NCI-H446 (cell line): ENCODE data around the gene AURKA.
"Not testable (repeated sequence)": the region's sequence is repeated elsewhere in the genome, so short reads cannot be mapped to it uniquely, and the experiment has no call there.

Experiments used
- DNase-seq, 2 experiments: peaks; one replicate each; lab custom pipeline; 2025; lab: John Stamatoyannopoulos, UW

AURKA gene

GRCh38 chr20:56391596-56392131 is 351 bp downstream of the AURKA start:
- no peak for DNase-seq

- DNase-seq = no peak
Measured at GRCh38 chr20:56391037-56391436, 978 bp downstream of the AURKA start.

GRCh38 chr20:56390396-56390795 is 1.6 kb downstream of the AURKA start:
- not testable (repeated sequence) for DNase-seq

GRCh38 chr20:56389807-56390206 is 2.2 kb downstream of the AURKA start:
- DNase-seq = no peak

DNA sequence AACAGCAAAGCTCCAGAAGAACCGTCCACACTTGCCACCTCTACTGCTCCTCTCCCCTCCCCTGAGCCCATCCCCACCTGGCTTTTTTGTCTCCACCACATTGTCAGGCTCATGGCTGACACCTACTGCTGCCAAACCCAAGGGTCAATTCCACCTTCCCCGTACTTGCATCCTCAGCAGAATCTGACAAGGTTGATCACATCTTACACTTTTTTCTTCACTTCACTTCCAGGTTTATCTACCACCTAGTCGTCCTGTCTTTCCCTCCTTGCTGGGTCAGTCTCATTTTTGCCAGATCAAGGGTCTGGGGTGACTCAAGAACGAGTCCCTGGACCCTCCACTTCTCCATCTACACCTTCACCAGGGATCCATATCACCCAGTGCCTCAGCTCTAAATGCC is 3.1 kb downstream of the AURKA start:
- DNase-seq = no peak

- DNase-seq = no peak
Measured at GRCh38 chr20:56386219-56386618, 5.8 kb downstream of the AURKA start.

GRCh38 chr20:56385130-56385529 is 6.9 kb downstream of the AURKA start:
- DNase-seq = no peak

DNA sequence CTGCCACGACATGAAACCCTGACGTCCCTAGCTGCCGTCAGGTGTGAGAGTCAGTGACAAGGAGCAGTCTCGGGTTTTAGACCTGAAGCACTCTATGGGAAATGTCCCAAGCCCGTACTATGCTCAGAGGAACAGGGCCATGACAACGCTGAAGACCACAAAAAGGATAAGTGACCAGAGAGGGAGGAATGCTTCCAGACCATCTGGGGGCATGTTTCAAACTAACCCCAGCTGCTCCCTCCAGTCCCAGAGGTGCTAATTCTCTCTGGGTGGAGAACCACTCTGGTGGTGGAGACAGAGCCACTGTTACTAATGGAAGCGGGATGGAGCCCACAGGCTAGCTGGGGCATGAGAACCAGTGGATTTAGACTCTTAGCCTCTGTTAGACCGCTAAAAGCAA is 8.7 kb downstream of the AURKA start:
- no peak for DNase-seq

- no peak for DNase-seq
Measured at GRCh38 chr20:56382696-56383095, 9.3 kb downstream of the AURKA start.

DNA sequence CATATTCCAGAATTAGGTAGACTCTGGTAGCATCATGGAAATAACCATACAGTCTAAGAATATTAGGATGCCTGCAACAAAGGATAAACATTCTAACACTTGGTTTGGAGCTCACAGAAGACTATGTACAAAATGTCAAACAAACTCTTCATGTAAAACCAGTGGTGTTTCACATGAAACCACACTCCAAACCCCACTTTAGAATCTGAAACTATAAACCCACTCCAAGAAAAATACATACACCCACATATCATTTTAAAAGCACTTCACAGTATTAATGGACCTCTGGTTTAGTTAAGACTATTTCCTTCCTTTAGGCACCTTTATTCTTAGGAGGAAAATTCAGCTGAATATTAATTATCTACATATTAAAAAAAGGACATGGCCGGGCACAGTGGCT is 10.5 kb downstream of the AURKA start:
- DNase-seq = no peak

DNA sequence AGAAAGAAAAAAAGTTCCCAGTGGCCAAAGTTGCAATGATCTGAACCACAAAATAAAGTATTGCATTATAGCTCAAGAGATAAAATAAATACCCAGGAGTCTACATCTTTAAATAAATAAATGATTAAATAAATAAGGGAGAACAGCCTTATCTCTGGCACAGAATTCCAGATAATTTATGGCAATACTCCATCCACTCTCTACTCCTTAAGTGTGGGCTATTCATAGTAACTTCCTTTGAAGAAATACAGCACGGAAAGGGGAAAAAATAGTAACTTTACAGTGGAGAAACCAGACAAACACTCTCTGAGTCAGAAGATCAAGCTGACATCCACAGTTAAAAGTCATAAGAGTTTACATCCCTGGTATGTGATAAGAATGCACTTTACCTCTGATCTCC is 11.6 kb downstream of the AURKA start:
- no peak for DNase-seq

DNA sequence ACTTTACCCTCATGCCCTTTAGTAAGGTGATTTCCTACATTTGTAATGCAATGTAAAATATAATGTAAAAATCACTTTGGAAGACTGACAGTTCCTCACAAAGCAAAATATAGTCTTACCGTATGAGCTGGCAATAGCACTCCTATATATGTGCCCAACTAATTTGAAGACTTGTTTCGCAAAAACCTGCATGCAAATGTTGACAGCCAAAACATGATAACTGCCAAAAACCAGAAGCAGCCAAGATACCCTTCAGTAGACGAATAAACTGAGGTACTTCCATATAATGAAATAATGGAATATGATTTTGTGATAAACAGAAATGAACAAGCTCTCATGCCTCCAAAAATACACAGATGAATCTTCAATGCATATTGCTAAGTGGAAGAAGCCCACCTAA is 13.6 kb downstream of the AURKA start:
- DNase-seq = no peak

- DNase-seq = no peak
Measured at GRCh38 chr20:56376331-56376730, 15.7 kb downstream of the AURKA start.

GRCh38 chr20:56373942-56374341 is 18.1 kb downstream of the AURKA start:
- no peak for DNase-seq

- DNase-seq = no peak
Measured at GRCh38 chr20:56372850-56373249, 19.2 kb downstream of the AURKA start.

DNA sequence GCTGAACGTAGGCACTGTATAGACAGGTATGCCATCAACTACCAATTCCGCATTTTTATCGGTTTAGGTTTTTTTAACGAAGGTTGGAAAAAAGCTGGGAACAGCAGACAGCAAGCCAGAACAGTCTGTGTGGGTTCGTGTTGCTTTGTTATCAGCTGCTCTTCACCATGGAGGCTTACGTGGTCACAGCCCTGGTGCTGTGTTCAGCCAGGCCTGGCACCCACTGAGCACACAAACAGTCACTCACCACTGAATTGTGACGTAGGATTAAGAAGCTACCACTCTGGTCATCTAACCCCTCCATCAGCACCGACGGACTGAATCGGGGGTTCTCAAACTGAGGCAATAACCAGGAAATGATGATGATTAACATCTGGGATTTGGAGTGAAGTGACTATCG is 20.0 kb downstream of the AURKA start:
- no peak for DNase-seq

- no peak for DNase-seq
Measured at GRCh38 chr20:56369179-56369578, 22.8 kb downstream of the AURKA start.

GRCh38 chr20:56368351-56369134 is 23.5 kb downstream of the AURKA start:
- no peak for DNase-seq

DNA sequence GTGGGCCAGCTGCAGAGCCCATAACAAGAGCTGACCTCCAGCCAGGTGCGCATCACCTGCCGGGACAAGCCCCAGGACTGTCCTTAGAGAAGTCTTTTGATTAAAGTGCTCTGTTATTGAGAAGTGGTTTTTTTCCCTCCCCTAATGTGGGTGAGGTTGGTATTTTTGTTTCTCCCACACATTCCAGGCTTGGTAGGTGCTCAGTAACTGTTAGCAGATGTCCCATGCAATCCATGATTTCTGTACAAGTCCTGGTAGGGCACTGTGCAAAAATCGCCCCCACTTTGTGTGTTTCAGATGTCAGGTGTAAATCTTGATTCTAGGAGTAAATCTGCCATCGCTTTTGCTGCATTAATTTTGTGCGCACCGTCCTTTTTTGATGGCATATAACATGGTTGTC is 28.5 kb downstream of the AURKA start:
- DNase-seq = no peak

DNA sequence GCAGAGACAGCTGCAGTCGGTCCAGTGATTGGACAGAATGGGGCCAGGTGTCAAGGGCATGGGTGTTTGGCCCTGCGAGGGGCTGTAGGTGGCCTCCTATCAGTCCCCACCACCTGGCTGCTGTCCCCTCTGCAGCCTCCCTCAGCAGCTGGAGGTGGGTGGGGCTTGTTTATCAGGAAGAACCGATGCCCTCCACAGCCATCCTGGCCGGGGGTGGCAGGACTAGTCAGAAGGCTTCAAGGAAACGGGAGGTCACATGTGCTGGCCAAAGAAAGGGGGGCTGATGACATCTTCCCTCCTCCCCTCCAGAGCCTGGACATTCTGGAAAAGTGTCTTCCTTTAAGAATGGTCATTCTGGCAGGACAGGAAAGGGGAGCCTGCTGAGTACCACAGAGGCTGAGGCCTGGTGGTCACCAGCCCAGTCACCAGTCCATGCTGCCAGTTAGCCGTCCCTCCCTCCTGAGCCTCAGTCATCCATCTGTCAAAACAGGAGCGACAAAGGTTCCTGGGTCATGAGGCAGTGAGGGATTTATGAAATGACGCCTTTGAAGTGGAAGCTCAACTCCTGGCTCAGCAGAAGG is 29.1 kb downstream of the AURKA start:
- no peak for DNase-seq

GRCh38 chr20:56361900-56362299 is 30.1 kb downstream of the AURKA start:
- DNase-seq = no peak

- no peak for DNase-seq
Measured at GRCh38 chr20:56360908-56361205, 31.2 kb downstream of the AURKA start.

- DNase-seq = no peak
Measured at GRCh38 chr20:56360133-56360907, 31.7 kb downstream of the AURKA start.
